Panc1 (cell line): ENCODE measurements around the gene ZNF608. TPM values are rescaled to one million over a fixed set of nuclear protein-coding genes. Genes with fewer than 3 reads are reported as not detected.
A peak's percentile ranks its signal among the peaks of the same experiment; 100 is the strongest.

Source experiments
- ATAC-seq: fragments of 200-7000 bp; cut with Tn5 transposase; 2 replicates; pipeline ENCODE4 v1.9.1; 2020; ENCODE audit warnings: mild to moderate bottlenecking, moderate library complexity
- BruUV-seq: library from RNA; stranded (reverse); fragments of 400-500 nt; replicated peaks from 2 replicates; lab custom pipeline; 2021; lab: Mats Ljungman, UMichigan
- CTCF ChIA-PET: fragments of 300-600 bp; sonication (Branson Sonifier 250); formaldehyde crosslinking; loops from one replicate; lab custom pipeline; 2022; ENCODE audit warnings: antibody characterized with exemption; lab: Charles Lee
- POLR2A ChIA-PET: fragments of 300-600 bp; sonication (Branson Sonifier 250); formaldehyde crosslinking; loops from one replicate; lab custom pipeline; 2022; ENCODE audit warnings: antibody characterized with exemption; lab: Charles Lee
- DNase-seq: peaks from one replicate; pipeline ENCODE4 v3.0.0-alpha.2; 2010; ENCODE audit warnings: low read depth, low spot score
- H3K27ac ChIP-seq: 2 replicates; pipeline ENCODE4 v1.5.1; 2011; ENCODE audit warnings: mild to moderate bottlenecking, low read length, inconsistent platforms
- H3K27me3 ChIP-seq: fragments of 200-500 bp; sonication (Bioruptor generic); 2 replicates; pipeline ENCODE4 v1.6.0; 2014; ENCODE audit warnings: low read length, inconsistent platforms; ENCODE audit not compliant: control insufficient read depth, insufficient read depth
- H3K36me3 ChIP-seq: fragments of 200-500 bp; sonication (Bioruptor generic); 2 replicates; pipeline ENCODE4 v1.5.1; 2014; ENCODE audit warnings: inconsistent platforms, mild to moderate bottlenecking, low read length, moderate library complexity; ENCODE audit not compliant: control insufficient read depth, insufficient read depth
- H3K4me1 ChIP-seq: 2 replicates; pipeline ENCODE4 v1.5.1; 2011; ENCODE audit warnings: inconsistent platforms, mild to moderate bottlenecking, low read length, moderate library complexity; ENCODE audit not compliant: control insufficient read depth, insufficient read depth
- H3K4me3 ChIP-seq, 2 experiments: 2 replicates each; pipeline ENCODE4 v1.5.1; 2011 to 2012; ENCODE audit warnings: low read depth in 2 of 2, low read length in 2 of 2, mild to moderate bottlenecking in 2 of 2, inconsistent platforms in 1 of 2, moderate library complexity in 1 of 2
- H3K9me3 ChIP-seq: fragments of 200-500 bp; sonication (Bioruptor generic); 2 replicates; pipeline ENCODE4 v1.5.1; 2014; ENCODE audit warnings: low read depth, mild to moderate bottlenecking, inconsistent platforms, low read length, moderate library complexity; ENCODE audit not compliant: control insufficient read depth, insufficient read depth
- CTCF ChIP-seq: fragments of 450-650 bp; IDR thresholded peaks from 2 replicates; pipeline ENCODE4 v1.5.1; 2017; ENCODE audit warnings: mild to moderate bottlenecking
- POLR2AphosphoS5 ChIP-seq: IDR thresholded peaks from 2 replicates; pipeline ENCODE4 v1.6.1; 2012; ENCODE audit warnings: mild to moderate bottlenecking, low read depth, low read length, moderate library complexity
- REST ChIP-seq, 2 experiments: IDR thresholded peaks; 2 replicates each; pipeline ENCODE4 v1.6.1; 2011 to 2012; ENCODE audit warnings: low read depth in 2 of 2, control low read depth in 1 of 2, low read length in 1 of 2, mild to moderate bottlenecking in 1 of 2, moderate library complexity in 1 of 2; ENCODE audit not compliant: insufficient read depth in 1 of 2
- SIN3A ChIP-seq: IDR thresholded peaks from 2 replicates; pipeline ENCODE4 v1.6.1; 2012; ENCODE audit warnings: low read depth, mild to moderate bottlenecking, low read length, moderate library complexity, borderline replicate concordance; ENCODE audit not compliant: insufficient read depth
- TCF7L2 ChIP-seq: IDR thresholded peaks from 2 replicates; pipeline ENCODE4 v1.6.1; 2011; ENCODE audit warnings: mild to moderate bottlenecking, low read depth, low read length, inconsistent platforms
- in situ Hi-C: cut with HindIII; loops from 2 replicates; pipeline ENCODE4 v1.10.0; 2016; ENCODE audit warnings: low sequenced_read_pairs, low pct_unique_long_range_greater_than_20kb
- intact Hi-C: fragments of 100-400 bp; cut with micrococcal nuclease; formaldehyde crosslinking; loops from one replicate; pipeline ENCODE4 v1.10.0; 2022; ENCODE audit not compliant: unreplicated experiment
- total RNA-seq: library from RNA; stranded (reverse); gene quantifications from one replicate; pipeline ENCODE4 v1.2.1, GENCODE V29; 2021; ENCODE audit not compliant: unreplicated experiment

ZNF608 gene
- total RNA-seq, 1 experiment from 2014 or later, result 37.5 TPM

- Histone ChIP-seq H3K27me3 (no peaks in the 10 kb centered on the region), H3K9me3 (no peaks in the 10 kb centered on the region), H3K36me3 (no peaks in the 10 kb centered on the region), H3K4me3 (no peak overlapping the region), H3K27ac (0 out of 2 replicates have a peak overlapping the region, but pooled peaks have one; percentile 14), H3K4me1 (no peaks in the 10 kb centered on the region)
- no peak for DNase-seq
- TF ChIP-seq CTCF (no peak), TCF7L2 (no peak), POLR2AphosphoS5 (no peak), REST (IDR thresholded peaks at IDR 0.05; ENCODE audit: insufficient read depth in 1 of 2, low read depth in 2 of 2, low read length in 1 of 2) (no peak), SIN3A (no peak)
- intact Hi-C loops, result no loop called here
- ChIA-PET POLR2A (no interaction called here), CTCF (interaction anchor here (0.7 kb wide), 1 partner anchor 19 kb away, joined by 4 read pairs; no protein-coding TSS in a partner anchor)
- in situ Hi-C loops, result no loop called here
- no peak for ATAC-seq
- no TSS peak for BruUV-seq
Measured at GRCh38 chr5:124772457-124773200, 26.2 kb upstream of the ZNF608 start.

- no TSS peak for BruUV-seq
- no peak for DNase-seq
- ChIA-PET CTCF (no interaction called here), POLR2A (no interaction called here)
- H3K9me3 ChIP-seq, result no peaks in the 10 kb centered on the region
- H3K4me3 ChIP-seq, result no peak overlapping the region
- no peaks in the 10 kb centered on the region for H3K4me1 ChIP-seq
- no peaks in the 10 kb centered on the region for H3K27me3 ChIP-seq
- H3K27ac ChIP-seq, result no peak overlapping the region
- in situ Hi-C loops (no loop called here), intact Hi-C loops (no loop called here)
- no peaks in the 10 kb centered on the region for H3K36me3 ChIP-seq
- TF ChIP-seq CTCF (no peak), REST (IDR thresholded peaks at IDR 0.05; ENCODE audit: insufficient read depth in 1 of 2, low read depth in 2 of 2, low read length in 1 of 2) (no peak), TCF7L2 (no peak), POLR2AphosphoS5 (no peak)
- no peak for ATAC-seq
Measured at GRCh38 chr5:124771761-124772160, 25.3 kb upstream of the ZNF608 start.
